Psoas muscle (tissue), 8 donors: Measurements from ENCODE around the gene RAB5IF. TPM values are rescaled to one million over a fixed set of nuclear protein-coding genes. Genes with fewer than 3 reads are reported as not detected.

Experiments
- ATAC-seq, 4 donors: fragments of 200-7000 bp; cut with Tn5 transposase; one replicate each; pipeline ENCODE4 v1.9.1; 2020; ENCODE audit warnings: moderate library complexity in 3 of 4, mild to moderate bottlenecking in 2 of 4
- DNase-seq, 2 donors: peaks; one replicate each; pipeline ENCODE4 v3.0.0-alpha.2; 2020
- H3K27ac ChIP-seq: fragments of 200-600 bp; one replicate; pipeline ENCODE4 v1.8.0; 2022
- H3K27me3 ChIP-seq, 3 donors: fragments of 200-600 bp in 1 of 3; one replicate each; pipeline versions ENCODE4 v1.6.1 to v1.8.0; 2013 to 2022; ENCODE audit warnings: low read length in 2 of 3, mild to moderate bottlenecking in 2 of 3, moderate library complexity in 1 of 3; ENCODE audit not compliant: insufficient read depth in 3 of 3
- H3K36me3 ChIP-seq, 2 donors: fragments of 200-600 bp in 1 of 2; one replicate each; pipeline versions ENCODE4 v1.6.1 to v1.8.0; 2013 to 2022; ENCODE audit warnings: low read depth in 1 of 2, mild to moderate bottlenecking in 1 of 2, moderate library complexity in 1 of 2; ENCODE audit not compliant: insufficient read depth in 1 of 2
- H3K4me1 ChIP-seq: fragments of 200-600 bp; one replicate; pipeline ENCODE4 v1.8.0; 2022
- H3K4me3 ChIP-seq: fragments of 200-600 bp; one replicate; pipeline ENCODE4 v1.8.0; 2022; ENCODE audit warnings: mild to moderate bottlenecking
- H3K9me3 ChIP-seq: fragments of 200-600 bp; one replicate; pipeline ENCODE4 v1.8.0; 2022
- WGBS, 3 donors: extraction: QIAGEN DNeasy Blood & Tissue Kit; methylation state at CpG; one replicate each; pipeline versions ENCODE4 v1.1.6 to v1.1.7; 2013; 5-methylcytosine and 5-hydroxymethylcytosine counted together
- intact Hi-C, 2 donors: fragments of 100-400 bp; cut with DNase I; formaldehyde crosslinking; loops; one replicate each; pipeline versions ENCODE4 v1.11.0 to v1.14.2; 2022
- polyA plus RNA-seq, 3 donors: library from polyadenylated mRNA; stranded (reverse); fragments of 200-250 nt; gene quantifications; one replicate each; pipeline ENCODE4 v1.2.3, GENCODE V29; 2013
- total RNA-seq, 4 donors: library from RNA; stranded (reverse); fragmentation: NEBNext Ultra II Directional in 2 of 4; extraction: Animal tissue kit (Norgen Biotek cat#: 25700) in 2 of 4; gene quantifications; one replicate each; pipeline versions ENCODE4 v1.2.1 to v1.2.4, GENCODE V29; 2021 to 2023
- TF ChIP-seq, protein P1 (sequence below): fragments of 200-600 bp; IDR thresholded peaks from one replicate; pipeline ENCODE4 v1.8.0; 2022; ENCODE audit warnings: antibody characterized with exemption
- donor health status: healthy with polysubstance abuse.
- donor health status: DM: no; HTN: no; CAD: no; lungs with moderate emphysema.
- donor health status: Bipolar disorder and iron deficiency.
- donor health status: healthy.
- donor health status: DM: yes; HTN: yes; CAD: no.
- donor health status: DM: no; HTN: no; CAD: no.
- donor health status: DM: no; HTN: no; CAD: no.
- donor health status: DM: yes; HTN: yes; CAD: no.

RAB5IF gene
- total and polyA plus RNA-seq, 7 donors, result 77.3 to 585 (median 287) TPM

DNA sequence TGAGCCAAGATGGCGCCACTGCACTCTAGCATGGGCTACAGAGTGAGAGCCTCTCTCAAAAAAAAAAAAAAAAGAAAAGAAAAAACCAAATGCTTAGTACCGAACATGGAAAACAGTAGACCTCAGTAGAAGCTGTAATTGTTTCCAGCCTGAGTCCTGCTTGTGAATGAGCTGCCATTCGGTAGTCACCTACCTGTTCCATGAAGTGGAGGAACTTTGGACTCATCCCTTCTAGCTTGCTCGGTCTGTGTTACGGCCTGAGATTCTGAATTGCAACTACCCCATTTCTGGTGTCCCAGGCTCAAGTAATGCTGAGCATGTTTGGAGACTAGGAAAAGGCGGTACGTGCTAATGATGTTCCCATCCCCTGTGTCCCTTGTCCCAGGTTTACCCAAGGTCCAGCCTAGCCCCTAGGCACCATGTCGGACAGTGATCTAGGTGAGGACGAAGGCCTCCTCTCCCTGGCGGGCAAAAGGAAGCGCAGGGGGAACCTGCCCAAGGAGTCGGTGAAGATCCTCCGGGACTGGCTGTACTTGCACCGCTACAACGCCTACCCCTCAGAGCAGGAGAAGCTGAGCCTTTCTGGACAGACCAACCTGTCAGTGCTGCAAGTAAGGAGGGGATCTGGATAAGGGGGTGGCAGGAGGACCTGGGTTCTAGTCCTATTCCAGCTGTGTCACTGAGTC, 27.1 kb upstream of the RAB5IF start:
- DNase-seq (no peak), ATAC-seq (no peak)
- Histone ChIP-seq H3K4me1 (peaks cover 9% of the 10 kb centered on the region), H3K36me3 (peaks cover 0 to 7% of the 10 kb centered on the region in 2 donors), H3K9me3 (no peaks in the 10 kb centered on the region), H3K27ac (no peak overlapping the region), H3K27me3 (peaks cover 0 to 40% (median 4%) of the 10 kb centered on the region in 3 donors), H3K4me3 (no peak overlapping the region)
- WGBS, 3 donors, result 96 to 99% (median 96%) methylated on average over 15 of the region's 15 CpGs
- TF ChIP-seq, protein P1, sequence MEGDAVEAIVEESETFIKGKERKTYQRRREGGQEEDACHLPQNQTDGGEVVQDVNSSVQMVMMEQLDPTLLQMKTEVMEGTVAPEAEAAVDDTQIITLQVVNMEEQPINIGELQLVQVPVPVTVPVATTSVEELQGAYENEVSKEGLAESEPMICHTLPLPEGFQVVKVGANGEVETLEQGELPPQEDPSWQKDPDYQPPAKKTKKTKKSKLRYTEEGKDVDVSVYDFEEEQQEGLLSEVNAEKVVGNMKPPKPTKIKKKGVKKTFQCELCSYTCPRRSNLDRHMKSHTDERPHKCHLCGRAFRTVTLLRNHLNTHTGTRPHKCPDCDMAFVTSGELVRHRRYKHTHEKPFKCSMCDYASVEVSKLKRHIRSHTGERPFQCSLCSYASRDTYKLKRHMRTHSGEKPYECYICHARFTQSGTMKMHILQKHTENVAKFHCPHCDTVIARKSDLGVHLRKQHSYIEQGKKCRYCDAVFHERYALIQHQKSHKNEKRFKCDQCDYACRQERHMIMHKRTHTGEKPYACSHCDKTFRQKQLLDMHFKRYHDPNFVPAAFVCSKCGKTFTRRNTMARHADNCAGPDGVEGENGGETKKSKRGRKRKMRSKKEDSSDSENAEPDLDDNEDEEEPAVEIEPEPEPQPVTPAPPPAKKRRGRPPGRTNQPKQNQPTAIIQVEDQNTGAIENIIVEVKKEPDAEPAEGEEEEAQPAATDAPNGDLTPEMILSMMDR, result no peak
- intact Hi-C loops, result no loop called here

DNA sequence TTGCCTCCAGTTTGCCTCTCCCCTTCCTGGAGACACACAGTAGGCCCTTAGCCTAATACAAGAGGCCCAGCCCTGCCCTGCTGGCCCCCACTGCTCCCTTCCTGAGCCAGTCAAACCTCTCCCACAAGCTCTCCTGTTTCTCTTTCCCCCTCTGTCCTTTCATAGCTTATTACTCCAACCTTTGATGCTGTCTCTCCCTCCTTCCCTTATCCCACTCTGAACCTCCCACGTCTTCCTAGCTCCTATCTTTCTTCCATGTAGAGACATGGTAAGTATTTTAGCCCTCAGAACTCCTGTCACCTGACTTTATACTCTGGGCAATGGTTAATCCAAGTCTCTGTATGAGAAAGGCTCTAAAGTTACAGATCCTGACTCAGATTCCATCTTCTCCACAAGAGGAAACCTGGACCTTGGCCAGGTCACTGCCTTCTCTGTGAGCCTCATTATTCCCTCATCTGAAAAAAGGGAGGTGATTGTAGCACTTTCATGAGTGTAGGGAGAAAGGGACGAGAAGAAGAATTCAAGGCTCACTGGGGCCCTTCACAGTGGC, 25.5 kb upstream of the RAB5IF start:
- H3K36me3 ChIP-seq, result peaks cover 0 to 7% of the 10 kb centered on the region in 2 donors
- intact Hi-C loops, result no loop called here
- TF ChIP-seq, protein P1, result no peak
- H3K4me1 ChIP-seq, result peaks cover 9% of the 10 kb centered on the region
- no peaks in the 10 kb centered on the region for H3K9me3 ChIP-seq
- no peak overlapping the region for H3K4me3 ChIP-seq
- ATAC-seq (no peak), DNase-seq (no peak)
- peaks cover 0 to 30% (median 0%) of the 10 kb centered on the region in 3 donors for H3K27me3 ChIP-seq
- 89 to 100% (median 92%) methylated on average over 2 of the region's 2 CpGs for WGBS, 3 donors
- H3K27ac ChIP-seq, result no peak overlapping the region

DNA sequence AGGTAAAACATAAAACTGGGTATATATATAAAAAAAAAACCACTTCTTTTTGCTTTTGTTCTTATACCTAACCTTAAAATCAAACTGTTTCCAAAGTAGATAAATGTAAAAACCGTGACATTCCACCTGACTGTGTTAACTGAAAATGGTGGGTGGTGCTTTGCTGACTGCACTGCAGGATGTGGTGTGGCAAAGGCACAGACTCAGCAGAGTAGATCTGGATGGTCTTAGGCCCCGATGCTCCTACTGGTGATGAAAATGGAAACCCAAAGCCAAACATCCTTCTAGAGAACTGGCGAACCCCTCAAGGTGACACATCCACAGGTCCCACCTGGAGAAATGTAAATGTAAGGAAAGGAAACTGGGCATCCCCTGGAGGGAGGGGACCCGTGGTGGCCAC, 23.3 kb upstream of the RAB5IF start:
- H3K4me3 ChIP-seq, result no peak overlapping the region
- intact Hi-C loops, result no loop called here
- peaks cover 0 to 7% (median 0%) of the 10 kb centered on the region in 3 donors for H3K27me3 ChIP-seq
- H3K27ac ChIP-seq, result no peak overlapping the region
- H3K9me3 ChIP-seq, result no peaks in the 10 kb centered on the region
- TF ChIP-seq, protein P1, result no peak
- no peak for DNase-seq
- WGBS, 3 donors, result 85 to 94% (median 86%) methylated on average over 4 of the region's 4 CpGs
- no peak for ATAC-seq
- peaks cover 0 to 7% of the 10 kb centered on the region in 2 donors for H3K36me3 ChIP-seq
- no peaks in the 10 kb centered on the region for H3K4me1 ChIP-seq

DNA sequence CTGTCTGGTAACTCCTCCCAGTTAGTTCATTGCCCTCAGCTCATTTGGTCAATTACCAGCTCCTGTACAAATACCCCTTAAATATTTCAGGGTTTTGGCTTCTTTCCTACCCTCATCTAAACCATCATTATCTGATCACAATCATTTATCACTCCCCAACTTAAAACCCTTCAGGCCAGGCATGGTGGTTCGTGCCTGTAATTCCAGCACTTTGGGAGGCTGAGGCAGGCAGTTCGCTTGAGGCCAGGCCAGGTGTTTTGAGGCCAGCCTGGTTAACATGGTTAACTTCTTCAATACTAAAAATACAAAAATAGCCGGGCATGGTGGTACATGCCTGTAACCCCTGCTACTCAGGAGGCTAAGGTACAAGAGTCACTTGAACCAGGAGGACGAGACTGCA, 22.8 kb upstream of the RAB5IF start:
- H3K4me1 ChIP-seq, result no peaks in the 10 kb centered on the region
- ATAC-seq, result no peak
- no peak for DNase-seq
- 94 to 96% (median 94%) methylated on average over 4 of the region's 4 CpGs for WGBS, 3 donors
- TF ChIP-seq, protein P1, result no peak
- H3K27ac ChIP-seq, result no peak overlapping the region
- peaks cover 0 to 7% of the 10 kb centered on the region in 2 donors for H3K36me3 ChIP-seq
- H3K4me3 ChIP-seq, result no peak overlapping the region
- intact Hi-C loops, result no loop called here
- no peaks in the 10 kb centered on the region for H3K9me3 ChIP-seq
- H3K27me3 ChIP-seq, result peaks cover 0 to 6% (median 0%) of the 10 kb centered on the region in 3 donors
